GM18507 (cell line): ENCODE measurements around the gene ERVH48-1.
A peak's percentile ranks its signal among the peaks of the same experiment; 100 is the strongest.
"Not testable (repeated sequence)": the region's sequence is repeated elsewhere in the genome, so short reads cannot be mapped to it uniquely, and the experiment has no call there.

Source experiments
- DNase-seq: peaks from one replicate; pipeline ENCODE4 v3.0.0; 2011; ENCODE audit warnings: low read depth; ENCODE audit not compliant: insufficient read length; ENCODE audit errors: extremely low spot score
- FAIRE-seq: peaks from 2 replicates; lab custom pipeline; 2011; peaks lifted over from hg19 to GRCh38; lab: Jason Lieb, UNC

The ERVH48-1 gene

DNA sequence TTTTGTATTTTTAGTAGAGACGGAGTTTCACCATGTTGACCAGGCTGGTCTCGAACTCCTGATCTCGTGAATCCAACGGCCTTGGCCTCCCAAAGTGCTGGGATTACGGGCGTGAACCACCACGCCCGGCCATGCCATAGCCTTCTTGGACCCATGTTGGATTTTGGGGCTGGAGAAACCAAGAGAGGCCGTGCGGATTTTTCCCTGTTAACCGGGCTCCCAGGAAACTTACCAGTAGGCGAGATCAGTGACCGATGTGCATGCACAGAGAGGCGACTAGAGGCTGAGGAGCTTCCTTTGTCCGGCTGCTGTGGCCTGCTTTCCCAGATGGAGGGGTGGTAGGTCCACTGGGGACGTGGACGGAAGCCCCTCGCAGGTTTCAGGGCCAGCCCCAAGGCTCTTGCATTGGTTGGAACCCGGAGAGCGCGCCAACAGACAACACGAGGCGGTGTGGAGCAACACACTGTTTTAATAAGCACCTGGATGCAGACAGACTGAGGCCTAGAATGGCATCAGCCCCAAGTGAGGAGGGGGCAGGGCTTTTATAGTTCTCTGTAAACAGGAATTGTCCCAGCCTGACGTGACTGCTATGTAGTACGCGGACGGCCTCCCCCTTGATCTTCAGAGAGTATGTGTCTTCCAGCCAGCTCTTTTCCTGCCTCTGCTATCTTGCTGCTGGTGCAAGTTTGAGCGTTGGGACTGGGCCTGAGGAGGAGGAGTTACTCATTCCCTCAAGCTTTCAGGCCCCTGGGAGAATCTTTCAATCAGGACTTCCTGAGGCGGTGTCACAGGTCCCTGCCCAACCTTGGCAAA is at the start of gene ERVH48-1:
Gene ERVH48-1, minus strand, starts transcription at position 517 of the 813 bp plus-strand sequence. CDS start 6,624 bp downstream, outside the sequence.
- FAIRE-seq: no peak

DNA sequence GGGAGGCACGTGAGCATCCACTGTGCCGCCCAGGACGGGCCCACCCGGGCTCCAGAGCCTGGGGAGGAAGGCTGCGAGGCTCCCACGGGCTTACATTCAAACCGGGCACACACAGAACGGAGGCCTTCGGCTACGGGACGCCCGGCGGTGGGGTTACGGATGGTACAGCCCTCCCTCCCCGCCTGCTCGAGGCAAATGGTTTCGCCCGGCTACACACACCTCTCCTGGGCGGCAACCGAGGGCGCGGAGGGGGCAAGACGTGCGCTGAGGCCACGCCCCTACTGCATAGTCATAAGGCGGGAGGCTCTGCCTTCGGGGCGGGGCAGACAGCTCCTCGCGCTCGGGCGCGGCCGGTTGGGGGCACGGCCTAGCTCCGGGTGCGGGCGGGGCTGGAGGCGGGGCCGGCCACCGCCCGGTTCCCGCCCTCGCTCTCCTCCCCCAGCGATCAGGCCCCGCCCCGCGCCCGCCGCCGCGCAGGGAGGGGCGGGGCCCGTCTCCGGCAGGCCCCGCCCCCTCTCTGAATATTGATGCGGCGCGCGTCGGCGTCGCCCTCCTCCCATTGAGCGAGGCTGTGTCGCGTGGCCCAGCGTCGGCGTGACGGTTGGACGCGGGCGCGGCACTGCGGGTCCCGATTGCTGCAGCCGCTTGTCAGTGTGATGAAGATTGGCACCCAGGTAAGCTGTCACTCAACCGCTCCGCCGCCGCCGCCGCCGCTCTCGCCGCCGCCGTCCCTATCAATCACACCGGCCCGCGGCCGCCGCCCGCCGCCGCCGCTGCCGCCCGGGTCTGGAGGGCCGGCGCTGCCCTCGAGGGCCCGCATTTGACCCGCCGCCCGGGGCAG is 48.8 kb upstream of the ERVH48-1 start, which contains the start of gene PKNOX1:
Gene PKNOX1, plus strand, starts transcription at position 572 of the 841 bp plus-strand sequence. CDS start 29,820 bp downstream, outside the sequence.
- FAIRE-seq (peak; percentile 96), DNase-seq (peak; percentile 99)

More for the DNA sequence above, at the start of gene ERVH48-1:
- DNase-seq: no peak

DNA sequence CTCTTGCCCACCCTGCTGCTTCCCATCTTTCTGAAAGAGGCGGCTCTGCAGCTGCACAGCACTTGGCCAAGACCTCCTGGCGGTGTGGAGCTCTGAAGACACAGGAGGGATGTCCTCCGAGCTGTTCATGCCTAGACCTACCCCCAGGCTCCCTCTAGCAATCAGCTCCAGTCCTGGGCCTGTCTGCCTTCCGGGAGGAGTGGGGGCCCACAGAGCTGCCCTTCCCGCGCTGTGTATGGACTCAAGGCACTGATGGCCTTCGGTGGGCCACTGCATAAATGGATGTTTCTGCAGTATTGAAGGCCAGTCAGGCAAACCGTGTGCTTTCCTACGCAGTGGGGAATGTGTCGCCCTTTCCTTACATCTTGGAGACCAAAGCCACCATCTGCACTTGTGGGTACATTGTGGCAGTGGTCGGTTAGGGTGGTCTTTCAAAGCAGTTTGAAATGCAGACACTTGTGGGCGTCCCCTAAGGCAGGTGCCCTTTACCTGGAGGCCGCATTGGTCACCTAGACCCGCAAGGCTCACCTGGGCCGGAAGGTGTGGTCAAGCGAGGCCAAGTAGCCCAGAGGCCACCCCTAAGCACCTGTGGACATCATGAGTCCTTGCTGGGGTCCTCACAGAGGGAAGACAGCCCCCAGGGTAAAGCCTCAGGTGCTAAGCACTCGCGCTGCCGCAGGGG is 48.0 kb upstream of the ERVH48-1 start:
- DNase-seq: peak; percentile 46
- no peak for FAIRE-seq

DNA sequence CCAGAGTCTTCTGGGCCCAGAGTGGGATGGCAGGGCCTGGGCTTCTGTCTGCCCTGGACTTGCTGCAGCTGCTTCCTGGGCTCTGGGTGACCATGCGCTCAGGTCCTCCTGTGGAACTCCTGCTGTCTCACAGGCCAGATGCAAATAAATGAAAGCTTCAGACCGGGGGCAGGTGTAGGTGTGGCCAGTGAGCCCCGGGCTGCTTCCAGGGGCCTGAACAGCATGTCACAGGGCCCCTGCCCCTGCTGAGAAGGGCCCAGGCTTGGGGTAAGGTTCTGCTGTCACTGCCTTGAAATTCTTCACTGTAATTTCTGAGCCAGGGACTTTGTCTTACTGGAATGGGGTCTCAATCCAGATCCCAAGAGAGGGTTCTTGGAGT is 46.5 kb upstream of the ERVH48-1 start:
- FAIRE-seq (no peak), DNase-seq (no peak)

DNA sequence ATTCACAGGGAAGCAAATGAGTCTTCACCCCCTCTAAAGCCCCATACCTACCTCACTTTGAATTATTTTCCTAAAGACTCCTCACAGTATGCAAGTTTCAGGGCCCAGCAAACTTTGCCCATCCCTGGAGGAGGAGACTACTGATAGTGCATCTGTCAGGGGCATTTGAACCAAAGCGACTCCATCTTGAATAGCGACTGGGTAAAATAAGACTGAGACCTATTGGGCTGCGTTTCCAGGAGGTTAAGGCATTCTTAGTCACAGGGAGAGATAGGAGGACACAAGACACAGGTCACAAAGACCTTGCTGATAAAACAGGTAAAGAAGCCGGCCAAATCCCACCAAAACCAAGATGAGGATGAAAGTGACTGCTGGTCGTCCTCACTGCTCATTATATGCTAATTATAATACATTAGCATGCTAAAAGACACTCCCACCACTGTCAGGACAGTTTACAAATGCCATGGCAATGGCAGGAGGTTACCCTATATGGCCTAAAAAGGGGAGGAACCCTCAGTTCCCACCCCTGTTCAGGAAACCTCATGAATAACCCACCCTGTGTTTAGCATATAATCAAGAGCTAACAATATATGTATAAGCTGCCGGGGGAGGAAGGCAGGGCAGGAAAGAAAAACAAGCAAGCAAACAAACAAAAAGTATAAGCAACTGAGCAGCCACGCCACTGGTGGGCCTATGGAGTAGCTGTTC is 45.7 kb upstream of the ERVH48-1 start:
- DNase-seq: no peak

DNA sequence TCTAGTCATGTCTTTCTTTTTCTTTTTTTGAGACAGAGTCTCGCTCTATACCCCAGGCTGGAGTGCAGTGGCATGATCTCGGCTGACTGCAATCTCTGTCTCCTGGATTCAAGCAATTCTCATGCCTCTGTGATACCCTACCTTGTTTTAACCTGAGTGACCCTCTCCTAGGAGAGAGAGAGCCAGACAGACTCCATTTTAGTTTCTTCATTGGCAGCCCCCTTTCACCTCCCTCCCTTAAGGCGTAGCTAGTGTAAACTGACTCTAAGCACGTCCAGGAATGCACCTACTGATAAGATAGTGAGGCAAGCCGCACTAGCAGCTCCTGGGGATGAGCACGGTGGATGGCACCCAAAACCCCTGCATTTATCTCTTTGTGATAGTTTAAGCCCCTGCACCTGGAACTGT is 43.8 kb upstream of the ERVH48-1 start:
- DNase-seq (no peak), FAIRE-seq (no peak)

More for the DNA sequence above, 45.7 kb upstream of the ERVH48-1 start:
- FAIRE-seq: no peak

DNA sequence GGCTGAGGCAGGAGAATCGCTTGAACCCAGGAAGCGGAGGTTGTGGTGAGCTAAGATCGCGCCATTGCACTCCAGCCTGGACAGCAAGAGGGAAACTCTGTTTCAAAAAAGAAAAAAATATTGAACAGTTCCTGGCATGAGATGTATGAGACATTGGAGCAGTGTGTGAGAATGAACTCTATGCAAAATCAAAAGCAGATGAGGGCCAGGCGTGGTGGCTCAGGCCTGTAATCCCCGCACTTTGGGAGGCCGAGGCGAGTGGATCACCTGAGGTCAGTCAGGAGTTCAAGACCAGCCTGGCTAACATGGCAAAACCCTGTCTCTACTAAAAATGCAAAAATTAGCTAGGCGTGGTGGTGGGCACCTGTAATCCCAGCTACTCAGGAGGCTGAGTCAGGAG is 42.2 kb upstream of the ERVH48-1 start:
- DNase-seq, FAIRE-seq: not testable (repeated sequence)

DNA sequence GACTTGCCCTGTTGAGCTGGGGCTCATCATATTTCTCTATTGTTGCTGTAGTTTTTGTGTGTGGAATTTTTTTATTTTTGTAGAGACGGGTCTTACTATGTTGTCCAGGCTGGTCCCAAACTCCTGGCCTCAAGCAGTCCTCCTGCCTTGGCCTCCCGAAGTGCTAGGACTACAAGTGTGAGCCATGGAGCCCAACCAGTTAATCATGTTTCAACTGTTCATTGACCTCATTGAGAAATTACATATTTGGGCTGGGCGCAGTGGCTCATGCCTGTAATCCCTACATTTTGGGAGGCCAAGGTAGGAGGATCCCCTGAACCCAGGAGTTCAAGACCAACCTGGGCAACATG is 39.8 kb upstream of the ERVH48-1 start:
- DNase-seq (no peak), FAIRE-seq (no peak)

DNA sequence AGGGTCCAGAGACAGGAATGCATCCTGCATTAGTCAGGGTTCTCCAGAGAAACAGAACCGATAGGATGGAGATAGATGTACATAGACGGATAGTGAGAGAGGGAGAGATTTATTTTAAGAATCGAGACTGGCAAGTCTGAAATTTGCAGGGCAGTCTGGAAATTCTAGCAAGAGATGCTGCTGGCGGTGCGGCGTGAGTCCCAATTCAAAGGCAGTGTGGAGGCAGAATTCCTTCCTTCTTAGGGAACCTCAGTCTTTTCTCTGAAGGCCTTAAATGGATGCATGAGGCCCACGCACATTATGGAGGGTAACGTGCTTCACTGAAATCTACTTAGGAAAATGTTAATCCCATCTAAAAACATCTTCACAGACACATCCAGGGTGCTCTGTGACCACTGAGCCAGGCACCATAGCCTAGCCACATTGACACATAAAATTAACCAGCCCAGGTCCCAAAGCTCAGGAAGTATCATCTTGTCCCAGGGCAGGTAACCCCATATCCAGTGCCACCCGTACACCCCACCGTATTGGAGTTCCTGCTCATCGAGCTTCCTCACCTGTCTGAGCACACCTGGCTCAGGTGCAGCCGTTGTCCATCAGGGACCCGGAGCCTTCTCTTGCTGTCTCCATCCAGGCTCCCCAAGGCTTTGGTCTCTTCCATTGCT is 39.2 kb upstream of the ERVH48-1 start:
- no peak for FAIRE-seq
- DNase-seq: no peak

DNA sequence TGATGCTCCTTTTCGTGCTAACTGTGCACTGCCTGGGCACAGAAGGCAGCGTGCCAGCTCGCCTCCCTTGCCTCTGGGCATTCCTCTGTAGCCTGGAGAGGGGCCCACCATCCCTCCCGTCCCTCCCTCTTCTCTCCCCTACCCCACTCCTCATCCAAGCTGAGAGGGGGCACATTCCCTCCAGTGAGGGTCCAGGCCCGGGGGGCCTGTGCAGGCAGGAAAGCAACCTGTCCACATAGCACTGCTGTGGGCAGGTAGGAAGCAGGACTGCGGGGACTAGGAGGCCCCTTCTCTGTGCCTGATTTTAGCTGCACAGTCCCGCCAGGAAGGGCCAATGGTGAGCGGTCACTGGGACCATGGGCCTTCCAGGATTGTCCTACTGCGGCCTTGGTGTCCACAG is 38.7 kb upstream of the ERVH48-1 start:
- FAIRE-seq (no peak), DNase-seq (no peak)

DNA sequence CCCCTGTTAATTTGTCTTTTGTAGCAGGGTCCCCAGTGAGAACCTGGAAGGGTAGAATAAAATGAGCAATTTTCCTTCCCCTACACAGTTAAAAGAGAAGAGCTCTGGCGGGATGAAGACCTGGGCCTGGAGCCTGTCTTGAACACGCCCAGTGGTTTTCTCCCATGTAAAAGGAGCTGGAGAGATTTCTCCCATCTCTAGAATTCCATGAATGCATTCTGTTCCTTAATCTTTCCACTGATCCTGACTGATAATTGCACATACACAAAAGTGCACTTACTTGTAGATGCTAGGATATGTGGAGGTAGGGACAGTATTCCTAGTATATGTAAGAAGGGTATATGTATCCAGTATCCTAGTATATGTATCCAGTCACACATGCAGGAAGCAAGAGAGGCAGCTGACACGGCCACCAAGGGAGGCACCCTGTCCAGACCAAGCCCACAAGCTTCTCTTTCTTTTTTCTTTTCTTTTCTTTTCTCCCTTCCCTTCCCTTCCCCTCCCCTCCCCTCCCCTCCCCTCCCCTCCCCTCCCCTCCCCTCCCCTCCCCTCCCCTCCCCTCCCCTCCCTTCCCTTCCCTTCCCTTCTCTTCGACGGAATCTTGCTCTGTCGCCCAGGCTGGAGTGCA is 37.1 kb upstream of the ERVH48-1 start:
- FAIRE-seq (no peak), DNase-seq (no peak)

DNA sequence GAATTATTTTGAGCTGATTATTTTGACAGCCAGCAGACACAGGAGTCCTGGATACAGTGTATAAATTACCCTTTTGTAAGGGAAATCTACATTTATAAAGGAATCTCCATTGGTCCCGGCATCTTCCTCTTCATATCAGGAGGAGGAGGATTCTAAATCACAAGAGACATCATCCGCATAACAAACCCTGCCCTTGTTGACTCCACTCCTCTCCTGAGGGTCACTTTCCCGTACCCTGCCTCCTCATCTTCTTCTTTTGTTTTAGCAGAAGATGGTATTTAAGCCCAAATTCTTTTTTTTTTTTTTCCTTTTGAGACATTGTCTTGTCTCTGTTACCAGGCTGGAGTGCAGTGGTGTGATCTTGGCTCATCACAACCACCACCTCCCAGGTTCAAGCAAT is 34.3 kb upstream of the ERVH48-1 start:
- no peak for DNase-seq
- FAIRE-seq: no peak

DNA sequence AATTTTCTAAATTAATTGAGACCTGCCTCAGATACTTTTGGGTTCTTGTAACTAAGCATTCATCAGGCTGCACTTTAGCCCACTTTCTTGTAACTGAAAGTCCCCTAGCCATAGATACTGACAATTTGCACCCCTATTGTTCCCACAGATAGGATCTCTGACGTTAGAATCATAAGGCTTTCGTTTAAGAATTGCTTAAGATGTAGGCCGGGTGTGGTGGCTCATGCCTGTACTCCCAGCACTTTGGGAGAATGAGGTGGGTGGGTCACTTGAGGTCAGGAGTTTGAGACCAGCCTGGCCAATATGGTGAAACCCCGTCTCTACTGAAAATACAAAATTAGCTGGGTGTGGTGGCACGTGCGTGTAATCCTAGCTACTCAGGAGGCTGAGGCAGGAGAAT is 32.7 kb upstream of the ERVH48-1 start:
- not testable (repeated sequence) for FAIRE-seq, DNase-seq

DNA sequence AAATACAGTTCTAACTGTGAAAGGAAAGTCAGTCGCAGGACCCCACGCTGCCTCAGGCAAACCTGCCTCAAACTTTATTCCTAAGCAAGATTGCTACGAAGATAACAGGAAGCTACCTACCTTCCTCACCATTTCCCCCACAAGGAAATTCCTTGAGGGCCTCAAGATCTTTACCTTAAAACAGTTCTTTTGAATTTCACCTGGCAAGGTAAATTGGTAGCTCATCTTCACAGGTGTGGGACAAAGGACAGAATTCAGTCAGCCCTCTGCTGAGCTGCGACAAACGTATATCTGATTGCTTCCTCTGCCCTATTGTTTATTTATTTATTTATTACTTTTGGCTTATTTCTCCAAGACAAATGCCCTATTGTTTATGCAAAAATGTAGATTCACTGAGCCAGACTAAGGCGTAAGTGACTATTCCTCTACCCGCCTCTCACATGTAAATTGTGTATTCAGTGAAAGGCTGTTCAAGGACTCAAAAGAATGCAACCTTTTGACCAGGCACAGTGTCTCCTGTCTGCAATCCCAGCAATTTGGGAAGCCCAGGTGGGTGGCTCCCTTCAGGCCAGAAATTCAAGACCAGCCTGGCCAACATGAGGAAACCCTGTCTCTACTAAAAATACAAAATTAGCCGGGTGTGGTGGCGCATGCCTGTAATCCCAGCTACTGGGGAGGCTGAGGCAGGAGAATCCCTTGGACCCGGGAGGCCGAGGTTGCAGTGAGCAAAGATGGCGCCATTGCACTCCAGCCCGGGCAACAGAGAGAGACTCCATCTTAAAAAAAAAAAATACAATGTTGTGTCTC is 31.6 kb upstream of the ERVH48-1 start:
- FAIRE-seq: no peak
- DNase-seq: no peak

DNA sequence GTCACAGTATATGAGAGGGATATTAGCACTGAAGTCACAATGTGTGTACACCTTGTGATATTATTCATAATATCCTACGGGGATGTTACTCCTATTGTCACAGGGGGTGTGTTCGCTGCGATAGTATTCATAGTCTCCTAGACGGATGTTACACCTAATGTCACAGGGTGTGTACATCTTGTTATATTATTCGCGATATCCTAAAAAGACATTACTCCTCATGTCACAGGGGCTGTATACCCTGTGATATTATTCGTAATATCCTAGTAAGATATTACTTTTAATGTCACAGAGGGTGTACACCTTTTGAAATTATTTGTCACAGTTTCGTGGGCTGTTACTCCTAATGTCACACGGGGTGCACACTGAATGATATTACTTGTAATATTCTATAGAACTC is 25.8 kb upstream of the ERVH48-1 start:
- not testable (repeated sequence) for DNase-seq, FAIRE-seq

DNA sequence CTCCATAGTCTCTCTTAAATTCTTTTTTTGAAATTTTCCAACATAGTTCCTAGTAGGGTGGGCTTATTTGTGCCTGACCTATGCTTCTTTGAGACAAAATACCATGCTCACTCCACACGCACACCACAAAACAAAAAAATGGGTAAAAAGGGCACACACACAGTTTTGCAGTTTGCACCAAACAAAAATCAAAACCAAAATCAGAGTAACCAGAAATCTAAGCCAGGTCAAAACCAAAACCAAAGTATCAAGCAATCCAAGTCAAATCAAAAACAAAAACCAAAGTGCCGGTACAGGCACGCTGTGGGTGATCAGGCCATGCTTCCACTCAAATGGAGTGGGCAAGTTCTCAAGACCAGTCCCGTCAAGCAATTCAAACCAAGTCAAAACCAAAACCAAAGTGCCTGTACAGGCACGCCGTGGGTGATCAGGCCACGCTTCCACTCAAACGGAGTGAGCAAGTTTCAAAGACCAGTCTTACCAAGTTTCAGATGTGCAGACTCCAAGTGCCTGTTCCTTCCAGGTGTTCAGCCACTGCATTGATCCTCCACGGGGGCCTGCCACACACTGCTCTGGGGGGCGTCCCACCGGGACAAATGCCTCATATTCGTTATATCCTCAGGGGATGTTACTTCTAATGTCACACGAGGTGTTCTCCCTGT is 23.8 kb upstream of the ERVH48-1 start:
- FAIRE-seq, DNase-seq: not testable (repeated sequence)

DNA sequence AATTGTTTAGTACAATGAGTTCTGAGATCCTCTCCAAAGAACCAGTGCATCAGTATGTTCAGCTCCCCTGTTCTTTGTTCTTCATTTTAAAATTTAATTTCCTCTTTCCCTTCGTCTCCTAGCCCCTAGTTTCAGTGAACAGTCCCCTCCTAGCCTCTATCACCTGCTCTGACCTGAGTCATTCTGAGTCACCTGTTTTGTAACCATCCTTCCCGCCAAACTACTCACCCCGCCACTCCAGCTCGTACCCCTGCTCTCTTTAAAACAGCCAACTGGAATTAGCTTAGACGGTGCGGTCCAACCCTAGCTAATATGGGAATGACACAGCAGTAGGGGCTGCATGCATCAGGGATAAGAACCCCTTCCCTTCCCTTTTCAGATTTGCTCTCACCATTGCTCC is 16.8 kb upstream of the ERVH48-1 start:
- DNase-seq (no peak), FAIRE-seq (no peak)
